HG02798 (cell line): ENCODE measurements around the gene TCIRG1.

Experiments used
- ATAC-seq: cut with Tn5 transposase; IDR thresholded peaks from one replicate; pipeline ENCODE4 v1.9.1; 2021; ENCODE audit warnings: mild to moderate bottlenecking; ENCODE audit not compliant: unreplicated experiment, poor library complexity

Gene TCIRG1

DNA sequence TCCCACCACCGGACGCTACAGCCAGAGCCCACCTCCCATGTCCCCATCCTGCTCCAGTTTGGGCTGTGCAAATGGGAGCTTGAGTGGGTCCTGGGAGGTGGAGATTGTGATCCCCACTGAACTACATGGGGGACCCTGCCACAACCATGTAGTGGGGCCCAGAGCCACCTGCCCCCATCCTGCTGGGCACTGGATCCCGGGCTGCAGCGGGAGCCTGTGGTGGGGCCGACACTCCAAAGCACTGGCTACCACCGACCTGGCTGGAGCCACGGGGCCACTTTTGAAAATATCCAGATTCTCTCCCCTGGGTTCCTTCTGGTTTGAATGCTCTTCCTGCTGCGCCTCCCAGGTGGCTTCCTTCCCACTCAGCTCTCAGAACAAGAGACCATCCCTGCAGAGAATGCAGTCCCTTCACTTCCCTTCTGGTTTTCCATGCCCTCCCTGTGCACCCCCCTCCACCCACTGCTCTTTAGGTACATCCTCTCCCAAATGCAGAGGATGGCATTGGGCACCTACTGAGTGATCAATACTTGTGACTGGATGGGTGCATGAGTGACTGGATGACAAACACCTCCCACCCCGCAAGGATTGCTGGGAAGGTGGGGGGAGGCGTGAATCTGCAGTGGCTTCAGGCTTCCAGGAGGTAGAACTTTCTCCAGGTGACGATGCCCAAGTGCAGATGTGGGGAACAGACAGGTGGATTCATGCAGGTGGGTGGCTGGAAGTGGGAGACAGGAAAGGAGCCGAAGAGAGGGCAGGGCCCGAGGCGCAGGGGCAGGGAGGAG, 34.1 kb upstream of the TCIRG1 start:
- no peak for ATAC-seq

DNA sequence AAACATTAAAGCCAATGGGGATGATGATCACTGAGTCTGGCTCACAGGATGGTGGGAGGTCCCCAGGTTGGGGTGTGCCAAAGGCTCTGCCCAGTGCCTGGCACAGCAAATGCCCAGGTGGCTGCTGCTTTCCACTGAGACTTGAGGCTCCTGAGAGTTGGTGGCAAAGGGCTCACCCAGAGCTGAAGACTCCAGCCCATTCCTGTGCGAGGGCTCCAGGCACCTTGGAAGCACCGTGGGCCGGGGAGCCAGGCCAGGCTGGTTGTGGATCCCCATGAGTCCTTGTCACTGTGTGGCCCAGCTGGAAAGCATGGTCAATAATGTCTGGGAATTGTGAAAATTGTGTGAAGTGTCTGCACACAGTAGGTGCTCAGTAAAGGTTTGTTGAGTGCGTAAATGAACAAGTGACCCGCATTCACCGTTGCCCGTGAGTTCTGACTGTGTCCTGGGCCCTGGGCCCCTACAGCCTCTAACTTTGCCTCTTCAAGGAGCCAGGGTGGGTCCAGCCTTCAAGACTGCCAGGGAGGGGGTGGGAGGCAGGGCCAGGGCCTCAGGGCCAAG, 32.1 kb upstream of the TCIRG1 start:
- no peak for ATAC-seq

- no peak for ATAC-seq
Measured at GRCh38 chr11:68007498-68008380, 31.1 kb upstream of the TCIRG1 start.

DNA sequence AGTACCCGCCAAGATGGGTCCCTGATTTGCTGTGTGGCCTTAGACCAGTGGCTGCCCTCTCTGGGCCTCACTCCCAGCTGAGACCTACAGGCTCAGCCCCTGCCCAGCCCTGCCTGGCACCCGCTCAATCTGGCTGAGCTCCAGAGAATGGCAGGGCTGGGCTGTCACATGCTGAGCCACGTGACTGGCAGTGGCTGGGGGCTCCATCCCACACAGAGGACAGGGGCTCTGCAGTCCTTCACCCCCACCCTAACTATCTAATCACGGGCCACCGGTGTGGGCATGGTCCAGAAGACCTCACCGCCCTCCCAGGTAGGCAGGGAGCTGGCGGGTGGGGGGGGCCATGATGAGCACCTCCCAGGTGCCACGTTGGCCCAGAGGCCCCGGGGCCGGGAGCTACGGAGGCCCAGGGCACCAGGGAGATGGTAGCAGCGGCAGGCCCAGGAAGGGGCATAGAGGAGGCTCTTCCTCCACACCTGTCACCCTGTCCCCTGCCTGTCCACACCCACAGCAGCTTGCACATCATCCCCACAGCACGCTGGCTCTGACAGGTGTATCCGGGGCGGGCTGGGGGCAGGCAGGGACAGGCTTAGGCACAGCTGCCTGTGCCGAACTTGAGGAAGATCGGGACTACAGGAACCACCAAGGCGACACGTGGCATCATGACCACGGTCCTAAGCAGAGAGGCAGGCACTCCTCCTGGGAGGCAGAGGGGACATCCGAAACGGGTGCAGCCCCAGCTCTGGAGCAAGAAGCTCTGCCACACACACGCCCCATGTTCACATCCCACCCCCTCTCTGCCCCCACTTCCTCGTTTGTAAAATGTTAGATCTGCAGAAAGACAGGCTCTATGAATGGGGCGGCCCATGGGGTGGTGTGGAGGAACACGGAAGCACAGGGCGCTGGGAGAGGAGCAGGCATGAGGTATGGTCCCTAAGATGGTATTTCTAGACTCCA, 30.2 kb upstream of the TCIRG1 start:
- ATAC-seq: no peak

DNA sequence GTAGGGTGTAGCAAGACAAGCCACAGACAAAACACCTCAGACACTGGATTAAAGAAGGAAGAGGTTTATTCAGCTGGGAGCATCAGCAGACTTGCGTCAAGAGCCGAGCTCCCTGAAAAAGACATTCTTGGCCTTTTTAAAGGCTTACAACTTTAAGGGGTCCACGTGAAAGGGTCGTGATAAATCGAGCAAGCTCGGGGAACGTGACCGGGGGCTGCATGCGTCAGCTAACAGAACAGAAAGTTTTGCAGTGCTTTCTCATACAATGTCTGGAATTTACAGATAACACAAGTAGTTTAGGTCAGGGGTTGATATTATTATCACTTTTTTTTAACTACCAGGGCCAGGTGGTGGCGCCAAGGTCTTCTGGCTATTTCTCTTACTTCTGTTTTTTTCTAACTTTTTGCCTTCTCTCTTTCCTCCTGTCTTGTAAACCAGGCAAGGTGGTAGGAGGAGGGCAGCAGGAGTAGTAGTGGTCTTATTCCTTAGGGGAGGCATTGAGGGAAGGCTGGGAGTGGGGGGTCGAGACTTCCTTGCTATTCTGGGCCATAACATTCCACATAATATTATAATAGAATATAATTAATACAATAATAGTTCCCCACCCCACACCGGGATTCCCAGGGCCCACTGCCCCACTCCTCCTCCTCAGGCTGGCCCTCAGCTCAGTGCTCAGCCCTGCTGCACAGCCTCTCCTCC, 29.3 kb upstream of the TCIRG1 start:
- no peak for ATAC-seq

DNA sequence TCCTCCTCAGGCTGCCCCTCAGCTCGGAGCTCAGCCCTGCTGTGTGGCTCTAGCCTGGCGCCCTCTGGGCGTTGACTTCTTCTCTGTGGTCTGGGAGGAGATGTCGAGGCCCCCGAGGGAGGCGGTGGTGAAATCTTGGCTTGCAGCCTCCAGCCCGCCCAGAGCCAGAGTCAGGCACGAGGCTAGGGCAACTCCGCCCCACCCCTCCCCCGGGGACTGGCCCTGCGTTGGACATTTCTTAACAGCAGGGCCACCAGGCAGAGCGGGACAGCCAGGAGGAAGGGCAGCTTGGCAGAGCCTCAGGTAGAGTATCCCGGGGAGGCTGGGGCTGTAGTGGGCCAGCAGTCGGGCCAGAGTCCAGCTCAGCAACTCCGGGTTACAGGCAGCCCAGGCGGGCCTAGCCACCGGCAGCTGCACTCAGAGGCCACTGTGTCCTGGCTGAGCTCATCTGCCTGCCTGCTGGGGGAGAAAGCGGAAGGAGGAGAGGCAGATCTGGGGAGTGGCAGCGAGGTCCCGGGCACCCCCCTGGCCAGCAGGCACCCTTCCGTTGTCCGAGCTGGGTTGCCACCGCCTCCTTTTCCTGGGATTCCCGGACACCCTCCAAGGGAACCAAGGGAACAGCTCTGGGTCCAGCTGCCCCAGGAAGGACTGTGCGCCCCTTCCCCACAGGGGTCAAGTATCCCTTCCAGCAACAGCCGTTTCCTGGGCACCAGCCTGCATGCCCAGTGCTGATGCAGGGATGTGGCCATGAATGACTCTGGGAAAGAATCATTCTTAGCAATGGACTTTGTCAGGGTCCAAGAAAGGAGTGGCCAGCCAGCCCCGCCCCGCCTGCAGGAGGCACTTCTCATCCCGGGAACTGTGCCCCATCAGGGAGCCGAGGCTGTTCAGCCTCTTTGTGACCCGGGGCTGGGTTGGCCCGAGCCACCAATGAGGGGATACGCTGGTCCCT, 28.5 kb upstream of the TCIRG1 start, which contains the start of gene ALDH3B1:
TSS of gene ALDH3B1 (plus strand) at position 238 of the 952 bp plus-strand sequence. CDS start 4,971 bp downstream, outside the sequence.
- no peak for ATAC-seq

DNA sequence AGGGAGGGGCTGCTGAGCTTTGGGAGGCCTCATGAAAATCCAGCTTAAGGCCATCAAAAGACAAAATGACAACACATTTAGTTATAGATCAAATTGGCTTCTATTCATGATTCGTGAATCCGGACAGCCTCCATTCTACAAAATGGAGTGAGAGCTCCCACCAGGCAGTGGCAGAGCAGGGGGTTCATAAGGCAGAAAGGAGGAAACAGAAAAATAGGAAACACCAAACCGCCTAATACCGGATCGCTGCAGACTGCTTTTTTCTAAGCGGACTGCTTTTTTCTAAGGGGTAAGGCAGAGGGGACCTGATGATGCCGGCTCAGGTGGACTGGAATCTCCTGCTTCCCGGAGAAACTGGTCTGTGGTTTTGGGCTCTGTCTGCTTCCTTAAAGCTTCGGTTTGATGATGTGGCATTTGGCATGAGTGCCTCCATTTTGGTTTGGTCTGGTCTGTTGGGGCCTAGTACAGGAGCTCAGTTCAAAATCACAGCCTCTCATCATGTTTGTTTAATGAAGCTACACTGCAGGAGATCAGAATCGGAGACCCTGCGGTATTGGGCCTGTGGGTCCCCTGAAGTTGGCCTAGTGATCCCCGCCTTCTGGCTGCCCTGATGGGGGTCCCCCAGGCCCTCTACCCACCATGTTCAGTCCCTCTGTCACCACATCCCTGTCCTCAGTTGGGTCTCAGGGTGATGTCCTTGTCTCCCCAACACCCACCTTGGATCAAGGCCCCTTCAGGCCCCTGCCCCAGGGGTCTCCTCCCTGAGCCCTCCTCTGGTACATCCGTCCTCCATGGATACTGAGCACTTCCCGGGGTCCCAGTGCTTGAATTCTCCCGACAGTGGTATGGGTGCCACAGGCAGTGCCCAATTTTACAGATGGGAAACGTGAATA, 27.5 kb upstream of the TCIRG1 start:
- ATAC-seq: no peak

- ATAC-seq: no peak
Measured at GRCh38 chr11:68012044-68012842, 26.6 kb upstream of the TCIRG1 start.

GRCh38 chr11:68012843-68013610, 25.8 kb upstream of the TCIRG1 start:
- ATAC-seq: no peak

DNA sequence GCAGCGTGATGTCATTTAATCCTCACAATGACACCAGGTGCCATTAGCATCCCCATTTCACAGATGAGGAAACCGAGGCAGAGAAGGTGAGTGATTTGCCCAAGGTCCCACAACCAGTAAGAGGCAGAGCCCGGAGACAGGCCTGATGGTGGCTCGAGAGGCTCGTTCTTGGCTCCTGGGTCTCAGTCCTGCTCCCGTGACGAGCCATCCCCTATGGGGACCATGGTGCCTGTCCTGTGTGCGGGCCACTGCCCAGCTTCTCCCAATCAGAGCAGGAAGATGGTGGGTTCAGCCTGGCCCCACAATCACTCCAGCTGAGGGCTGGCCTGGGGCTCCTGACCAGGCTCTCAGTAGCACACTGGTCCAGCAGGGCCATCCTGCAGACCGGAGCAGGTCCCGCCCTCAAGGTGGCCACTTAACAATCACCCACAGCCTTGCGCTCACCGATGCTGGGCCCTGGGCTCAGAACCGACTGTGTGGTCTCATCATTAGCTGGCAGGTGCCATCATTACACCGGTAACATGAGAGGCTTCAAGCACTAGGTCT, 25.1 kb upstream of the TCIRG1 start:
- no peak for ATAC-seq

DNA sequence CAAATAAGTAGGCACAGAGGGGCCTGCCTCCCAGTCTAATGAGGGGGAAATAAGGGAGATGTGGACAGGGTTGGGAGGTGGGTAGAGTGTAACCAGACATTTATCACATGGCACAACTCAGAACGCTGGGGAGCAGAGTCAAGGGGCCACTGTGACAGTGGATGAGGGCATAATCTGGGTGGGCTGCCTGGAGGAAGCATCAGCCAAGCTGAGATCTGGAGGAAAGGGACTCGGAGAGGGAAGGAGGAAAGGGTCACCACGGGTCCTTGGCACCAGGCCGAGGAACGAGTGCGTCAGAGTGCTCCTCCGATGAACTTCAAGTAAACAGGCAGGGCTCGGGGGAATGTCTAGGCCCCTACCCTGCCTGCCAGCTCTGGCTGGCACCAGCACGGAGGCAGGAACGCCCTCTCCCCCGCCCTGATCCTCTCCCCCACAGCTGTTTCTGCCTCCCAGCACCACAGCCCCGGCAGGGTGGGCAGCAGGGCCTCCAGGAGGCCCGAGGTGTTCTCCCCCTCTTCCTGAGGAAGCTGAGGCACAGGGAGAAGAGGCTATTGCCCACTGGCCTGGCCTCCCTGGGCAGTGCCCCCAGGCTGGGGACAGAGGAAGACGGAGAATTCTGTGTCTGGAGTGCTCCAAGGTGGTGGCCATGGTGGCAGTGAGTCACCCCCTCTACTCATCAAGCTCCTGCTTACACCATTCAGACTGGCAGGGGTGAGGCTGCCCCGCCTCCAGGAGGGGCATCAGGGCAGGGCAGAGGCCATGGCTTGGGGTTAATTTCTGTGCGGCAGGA, 24.5 kb upstream of the TCIRG1 start:
- ATAC-seq: no peak

DNA sequence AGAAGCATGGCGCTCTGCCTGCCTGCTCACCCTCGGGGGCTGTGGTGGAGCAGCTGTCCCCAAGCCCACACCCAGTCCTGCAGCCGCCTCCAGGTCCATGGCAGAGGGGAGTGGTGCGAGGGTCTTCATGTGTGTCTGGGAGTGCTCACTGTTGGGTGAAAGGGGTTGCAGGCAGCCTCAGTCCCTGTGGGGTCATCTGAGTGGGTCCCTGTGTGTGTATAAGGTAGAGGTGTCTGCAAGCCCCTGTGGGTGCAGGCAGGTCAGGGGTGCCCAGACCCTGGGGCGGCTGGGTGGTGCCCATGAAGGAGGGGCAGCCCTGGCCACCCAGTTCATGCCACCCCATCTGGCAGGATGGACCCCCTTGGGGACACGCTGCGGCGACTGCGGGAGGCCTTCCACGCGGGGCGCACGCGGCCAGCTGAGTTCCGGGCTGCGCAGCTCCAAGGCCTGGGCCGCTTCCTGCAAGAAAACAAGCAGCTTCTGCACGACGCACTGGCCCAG, 23.8 kb upstream of the TCIRG1 start:
- ATAC-seq: no peak

DNA sequence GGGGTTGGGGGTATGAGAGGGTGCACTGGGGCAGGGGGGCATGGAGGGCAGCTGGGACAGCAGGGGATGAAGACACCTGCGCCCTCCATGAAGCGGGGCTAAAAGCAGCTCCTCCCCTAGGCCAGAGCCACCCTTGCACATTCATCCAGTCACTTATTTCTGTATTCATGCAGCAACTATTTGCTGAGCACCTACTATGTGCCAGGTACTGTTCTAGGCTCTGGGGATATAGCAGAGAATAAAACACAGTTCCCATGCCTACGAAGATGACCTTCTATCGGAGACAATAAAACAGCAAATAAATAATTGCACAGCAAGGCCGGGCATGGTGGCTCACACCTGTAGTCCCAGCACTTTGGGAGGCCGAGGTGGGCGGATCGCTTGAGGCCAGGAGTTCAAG, 23.4 kb upstream of the TCIRG1 start:
- no peak for ATAC-seq

DNA sequence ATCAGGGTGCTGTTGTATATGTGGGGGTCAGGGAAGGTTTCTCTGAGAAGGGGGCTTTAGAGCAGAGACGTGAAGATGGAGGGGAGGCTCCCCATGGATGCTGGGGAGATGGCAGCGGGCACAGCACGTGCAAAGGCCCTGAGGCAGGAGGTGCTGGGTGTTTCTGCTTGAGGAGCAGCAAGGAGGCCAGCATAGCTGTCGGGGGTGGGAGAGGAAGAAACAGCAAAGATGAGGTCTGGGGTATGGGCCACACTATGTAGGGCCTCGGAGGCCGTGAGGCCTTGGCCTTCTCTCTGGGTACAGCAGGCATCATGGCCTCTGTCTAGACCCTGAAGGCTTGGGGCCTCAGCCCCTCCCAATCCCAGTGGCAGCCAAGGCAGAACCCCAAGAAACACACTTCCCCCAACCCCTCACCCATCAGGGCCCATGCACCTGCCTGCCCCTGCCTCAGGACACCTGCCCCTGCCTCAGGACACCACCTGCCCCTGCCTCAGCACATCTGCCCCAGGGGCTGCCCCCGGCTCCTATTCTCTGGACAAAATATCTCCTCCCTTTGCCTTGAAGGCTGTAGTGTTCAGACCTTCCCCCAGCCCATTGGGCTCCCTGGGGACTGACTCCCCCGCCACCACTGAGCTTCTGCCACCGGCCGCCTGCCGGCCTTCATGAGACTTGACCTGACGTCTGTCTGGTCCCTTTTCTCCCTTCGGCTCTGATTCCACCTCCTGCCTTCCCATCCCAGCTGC, 22.5 kb upstream of the TCIRG1 start:
- ATAC-seq: no peak
